UCSD-AML1 (cell line): ENCODE measurements around the gene KCTD4.
"Not testable (repeated sequence)": the region's sequence is repeated elsewhere in the genome, so short reads cannot be mapped to it uniquely, and the experiment has no call there.

Experiments
- DNase-seq: peaks from one replicate; lab custom pipeline; 2025; ENCODE audit not compliant: unreplicated experiment; lab: John Stamatoyannopoulos, UW

KCTD4 gene

GRCh38 chr13:45216193-45216592 lies 15.3 kb upstream of the KCTD4 start:
- no peak for DNase-seq

GRCh38 chr13:45215392-45216077 lies 14.7 kb upstream of the KCTD4 start:
- DNase-seq: no peak

GRCh38 chr13:45209229-45209628 lies 8.4 kb upstream of the KCTD4 start:
- DNase-seq: no peak

GRCh38 chr13:45208132-45208531 lies 7.3 kb upstream of the KCTD4 start:
- DNase-seq: no peak

- DNase-seq: no peak
Measured at GRCh38 chr13:45207319-45207718, 6.5 kb upstream of the KCTD4 start.

GRCh38 chr13:45206340-45206739 lies 5.5 kb upstream of the KCTD4 start:
- DNase-seq: no peak

GRCh38 chr13:45205124-45205523 lies 4.3 kb upstream of the KCTD4 start:
- DNase-seq: no peak

GRCh38 chr13:45199711-45200110 lies 1.1 kb downstream of the KCTD4 start:
- DNase-seq: no peak

- DNase-seq: no peak
Measured at GRCh38 chr13:45198924-45199323, 1.9 kb downstream of the KCTD4 start.

GRCh38 chr13:45198041-45198440 lies 2.8 kb downstream of the KCTD4 start:
- DNase-seq: no peak

GRCh38 chr13:45196622-45197021 lies 4.2 kb downstream of the KCTD4 start:
- no peak for DNase-seq

GRCh38 chr13:45196096-45196495 lies 4.7 kb downstream of the KCTD4 start:
- no peak for DNase-seq

- no peak for DNase-seq
Measured at GRCh38 chr13:45195421-45195820, 5.4 kb downstream of the KCTD4 start.

- DNase-seq: no peak
Measured at GRCh38 chr13:45194081-45194939, 6.5 kb downstream of the KCTD4 start.

GRCh38 chr13:45191874-45192273 lies 9.0 kb downstream of the KCTD4 start:
- no peak for DNase-seq

- not testable (repeated sequence) for DNase-seq
Measured at GRCh38 chr13:45189511-45189910, 11.3 kb downstream of the KCTD4 start.

- not testable (repeated sequence) for DNase-seq
Measured at GRCh38 chr13:45189077-45189476, 11.8 kb downstream of the KCTD4 start.

- DNase-seq: no peak
Measured at GRCh38 chr13:45185286-45185685, 15.6 kb downstream of the KCTD4 start.

GRCh38 chr13:45184693-45185092 lies 16.2 kb downstream of the KCTD4 start:
- no peak for DNase-seq

GRCh38 chr13:45180713-45181601 lies 19.9 kb downstream of the KCTD4 start:
- DNase-seq: no peak

GRCh38 chr13:45180303-45180702 lies 20.5 kb downstream of the KCTD4 start:
- no peak for DNase-seq
